GM04503 (cell line): Measurements from ENCODE around the gene MROH7.

Source experiments
- DNase-seq: peaks from one replicate; pipeline ENCODE4 v3.0.0-alpha.2; 2012; ENCODE audit warnings: low read depth

MROH7 gene

GRCh38 chr1:54698346-54698745, 56.8 kb downstream of the MROH7 start:
- no peak for DNase-seq

DNA sequence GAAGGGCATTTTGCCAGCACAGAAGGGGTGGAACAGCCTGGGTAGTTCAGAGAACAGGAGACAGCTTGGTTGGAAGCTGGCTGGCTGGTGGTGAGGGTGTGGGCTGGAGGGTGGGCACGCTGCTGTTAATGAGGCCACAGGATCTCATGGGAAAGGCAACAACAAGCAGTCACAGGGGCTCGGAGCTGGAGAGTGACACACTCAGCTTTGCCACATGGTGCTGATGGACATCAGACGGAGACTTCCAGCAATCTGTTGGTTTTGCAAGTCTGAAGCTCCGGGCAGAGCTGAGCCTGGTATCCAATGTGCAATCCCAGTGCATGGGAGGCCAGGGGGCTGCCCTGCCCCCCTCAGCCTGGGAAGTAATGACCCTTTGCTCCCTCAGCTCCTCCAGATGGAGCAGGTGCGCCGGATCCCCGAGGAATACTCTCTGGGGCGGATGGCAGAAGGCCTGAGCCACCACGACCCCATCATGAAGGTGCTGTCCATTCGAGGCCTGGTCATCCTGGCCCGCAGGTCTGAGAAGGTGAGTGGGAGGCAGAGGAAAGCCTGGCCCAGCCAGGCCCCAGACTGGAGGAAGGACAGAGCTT, 58.4 kb downstream of the MROH7 start:
- DNase-seq, result no peak

DNA sequence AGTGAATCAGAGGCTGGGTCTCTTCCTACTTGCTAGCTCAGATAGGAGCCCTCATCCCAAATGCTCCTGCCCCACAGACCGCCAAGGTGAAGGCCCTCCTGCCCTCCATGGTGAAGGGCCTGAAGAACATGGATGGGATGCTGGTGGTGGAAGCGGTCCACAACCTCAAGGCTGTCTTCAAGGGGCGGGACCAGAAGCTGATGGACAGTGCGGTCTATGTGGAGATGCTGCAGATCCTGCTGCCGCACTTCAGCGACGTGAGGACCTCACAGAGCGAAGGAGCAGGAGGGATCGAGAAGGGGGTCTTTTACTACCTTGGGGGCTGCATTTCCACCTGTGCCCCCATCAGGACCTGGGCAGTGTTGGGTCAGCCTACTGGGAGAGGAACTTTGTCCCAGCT, 59.5 kb downstream of the MROH7 start:
- DNase-seq, result no peak

GRCh38 chr1:54701996-54702395, 60.4 kb downstream of the MROH7 start:
- DNase-seq, result no peak

DNA sequence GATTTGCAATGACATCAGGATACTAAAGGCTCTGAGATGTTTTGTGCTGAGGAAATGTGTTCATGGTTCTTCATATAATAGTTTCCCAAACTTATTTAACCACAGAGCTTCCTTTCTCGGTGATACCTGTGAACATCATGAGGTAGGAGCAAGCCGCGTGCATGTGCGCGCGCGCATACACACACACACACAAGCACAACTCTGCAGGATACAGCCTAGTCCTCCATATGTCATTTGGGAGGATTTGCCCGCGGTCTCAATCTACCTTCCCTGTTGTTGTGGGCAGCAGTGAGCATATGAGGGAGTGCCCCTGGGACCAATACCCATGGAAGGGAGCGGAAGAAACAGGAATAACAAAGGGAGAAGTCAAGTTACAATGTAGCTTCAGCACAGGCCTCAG, 61.9 kb downstream of the MROH7 start:
- no peak for DNase-seq

DNA sequence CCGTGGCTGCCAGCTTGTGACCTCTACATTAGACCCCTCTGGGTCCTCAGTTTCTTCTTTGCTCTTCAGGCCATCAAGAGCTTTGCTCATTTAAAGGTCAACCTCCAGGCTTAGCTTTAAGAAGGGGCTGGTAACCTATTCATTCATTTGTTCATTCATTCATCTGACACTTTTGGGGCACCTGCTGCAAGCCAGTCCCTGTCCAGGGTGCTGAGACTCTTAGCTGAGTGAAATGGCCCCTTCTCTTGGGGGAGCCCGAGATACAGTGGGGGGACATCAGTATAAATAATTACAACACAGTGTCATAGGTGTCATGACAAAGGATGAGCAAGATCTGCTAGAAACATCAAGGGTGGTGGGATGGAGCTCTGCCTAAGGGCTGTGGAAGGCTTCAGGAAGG, 63.6 kb downstream of the MROH7 start:
- DNase-seq, result no peak

GRCh38 chr1:54706419-54706818, 64.8 kb downstream of the MROH7 start:
- no peak for DNase-seq

DNA sequence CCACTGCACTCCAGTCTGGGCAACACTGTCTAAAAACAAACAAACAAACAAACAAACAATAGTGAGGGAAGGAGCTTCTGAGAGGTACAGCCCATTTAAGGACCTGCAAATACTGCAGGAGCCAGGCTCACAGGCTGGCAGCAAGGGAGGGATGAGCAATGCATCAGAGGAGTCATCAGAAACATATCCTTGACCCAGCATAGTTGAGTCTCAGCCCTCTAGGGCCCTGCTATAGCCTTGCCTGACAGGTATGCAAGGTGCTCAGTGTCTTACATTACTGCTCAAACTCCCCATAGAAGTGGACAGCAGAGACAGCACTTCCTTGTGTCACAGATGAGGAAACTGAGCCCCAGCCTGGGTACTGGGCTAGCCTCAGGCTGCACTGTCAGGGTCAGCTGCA, 66.8 kb downstream of the MROH7 start:
- no peak for DNase-seq

- no peak for DNase-seq
Observed at GRCh38 chr1:54709547-54710292, 68.1 kb downstream of the MROH7 start.

DNA sequence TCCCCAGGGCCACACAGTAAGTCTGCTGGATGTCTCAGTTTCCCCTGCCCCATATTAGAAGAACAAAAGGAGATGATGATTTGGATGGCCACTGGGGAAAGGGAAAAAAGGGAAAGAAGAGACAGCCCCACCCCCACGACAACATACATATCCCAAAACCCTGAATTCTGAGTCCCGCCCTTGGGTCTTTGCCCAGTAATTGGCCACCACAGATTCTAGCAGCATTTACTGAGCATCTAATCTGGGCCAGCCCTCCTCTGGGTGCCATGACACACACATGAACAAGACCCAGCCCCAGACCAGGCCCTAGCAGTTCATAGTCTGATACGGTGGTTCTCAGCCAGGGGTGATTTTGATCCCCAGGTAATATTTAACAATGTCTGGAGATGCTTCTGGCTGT, 68.8 kb downstream of the MROH7 start:
- no peak for DNase-seq

GRCh38 chr1:54710841-54711240, 69.3 kb downstream of the MROH7 start:
- no peak for DNase-seq

DNA sequence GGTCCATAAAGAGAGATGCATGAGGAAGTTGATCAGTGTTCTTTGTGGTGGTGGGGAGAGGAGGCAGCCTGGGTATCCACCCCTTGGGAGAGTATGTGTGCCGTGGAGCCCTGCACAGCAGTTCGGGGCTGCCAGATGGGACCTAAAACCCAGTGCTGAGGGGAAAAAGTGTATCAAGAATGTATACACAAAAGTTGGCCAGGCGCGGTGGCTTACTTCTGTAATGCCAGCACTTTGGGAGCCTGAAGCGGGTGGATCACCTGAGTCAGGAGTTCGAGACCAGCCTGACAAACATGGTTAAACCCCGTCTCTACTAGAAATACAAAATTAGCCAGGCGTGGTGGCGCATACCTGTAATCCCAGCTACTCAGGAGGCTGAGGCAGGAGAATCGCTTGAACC, 70.0 kb downstream of the MROH7 start:
- no peak for DNase-seq

DNA sequence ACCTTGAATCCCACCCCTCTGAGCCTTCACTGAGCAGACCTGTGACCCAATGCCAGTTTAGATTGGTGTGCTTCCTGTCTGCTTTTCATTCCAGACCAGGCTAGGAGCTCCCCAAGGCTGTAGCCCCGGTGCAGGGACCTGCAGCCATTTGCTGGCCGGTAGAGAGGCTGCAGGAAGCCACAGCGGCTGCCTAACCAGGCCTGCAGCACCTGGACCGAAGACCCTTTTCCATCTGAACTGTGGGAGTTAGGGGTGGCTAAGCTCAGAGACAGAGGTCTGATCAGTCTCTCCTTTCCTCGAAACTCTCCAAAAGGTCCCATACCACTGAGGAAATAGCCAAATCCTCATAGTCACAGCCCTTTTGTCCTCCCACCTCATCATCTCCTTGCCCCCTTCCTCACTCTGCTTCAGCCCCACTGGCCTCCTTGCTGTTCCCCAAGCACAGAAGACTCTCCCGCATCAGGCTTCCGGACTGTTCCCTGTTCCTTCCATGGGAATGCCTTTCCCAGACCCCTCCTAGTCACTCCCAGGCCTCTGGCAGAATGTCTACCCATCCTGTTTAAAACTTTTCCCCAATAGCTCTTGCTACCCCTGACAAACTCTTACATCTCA, 73.4 kb downstream of the MROH7 start:
- no peak for DNase-seq

DNA sequence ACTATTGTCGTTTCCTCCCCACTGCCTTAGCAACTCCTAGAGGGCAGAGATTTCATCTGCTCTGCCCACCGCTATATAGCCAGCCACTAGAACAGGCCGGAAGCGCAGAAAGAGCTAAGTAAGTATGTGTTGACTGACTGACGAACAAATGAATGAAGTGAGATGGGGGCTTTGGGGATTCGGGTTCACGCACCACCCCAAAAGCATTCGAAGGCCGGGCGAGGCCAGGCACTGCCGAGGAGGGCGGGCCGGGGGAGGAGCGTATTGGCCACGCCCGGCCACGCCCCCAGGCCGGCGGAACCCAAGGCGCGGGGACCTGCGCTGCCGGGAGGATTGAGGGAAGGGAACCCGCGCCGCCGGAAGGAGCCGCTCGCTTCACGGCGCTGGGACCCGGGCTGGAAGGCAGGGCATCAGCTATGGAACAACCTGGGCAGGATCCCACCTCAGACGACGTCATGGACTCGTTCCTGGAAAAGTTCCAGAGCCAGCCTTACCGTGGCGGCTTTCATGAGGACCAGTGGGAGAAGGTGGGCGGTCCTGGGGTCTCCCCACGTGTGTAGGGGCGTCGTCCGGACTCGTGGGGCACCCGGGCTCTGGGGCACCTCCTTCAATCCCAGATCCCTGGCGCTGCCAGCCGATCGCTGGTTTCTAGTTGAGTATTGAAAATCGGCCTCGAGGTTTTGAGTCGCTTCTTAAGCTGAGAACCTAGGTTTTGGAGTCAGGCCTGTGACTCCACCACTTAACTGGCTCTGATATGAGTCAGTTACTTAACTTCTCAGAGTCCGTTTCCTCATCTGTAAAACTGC, 74.1 kb downstream of the MROH7 start, which contains the start of gene TTC4:
TTC4 (plus strand) TSS at position 369 of the 806 bp plus-strand sequence; CDS start at position 417, 48 bp downstream.
- peak; percentile 34 for DNase-seq

- DNase-seq, result peak; percentile 37
Observed at GRCh38 chr1:54716299-54717047, 74.9 kb downstream of the MROH7 start.

GRCh38 chr1:54721719-54722118, 80.1 kb downstream of the MROH7 start:
- DNase-seq, result no peak

GRCh38 chr1:54723985-54724384, 82.4 kb downstream of the MROH7 start:
- no peak for DNase-seq

DNA sequence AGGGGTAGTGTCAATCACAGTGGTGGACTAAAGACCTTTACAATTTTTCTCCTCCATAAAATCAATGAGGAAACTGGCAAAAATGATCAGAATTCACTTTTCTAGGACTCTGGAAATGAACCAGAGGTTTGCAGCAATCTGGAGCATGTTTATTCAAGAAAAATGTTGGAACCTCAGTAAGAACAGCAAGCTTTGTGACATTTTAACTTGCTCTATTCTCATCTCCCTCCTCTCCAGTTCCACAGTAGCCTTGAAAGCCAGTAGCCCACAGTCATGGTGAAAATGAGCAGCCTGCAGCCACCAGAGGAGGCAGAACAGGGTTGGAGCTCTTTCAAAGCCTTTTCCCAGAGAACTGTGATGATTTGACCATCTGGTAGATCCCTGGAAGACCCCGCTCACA, 83.2 kb downstream of the MROH7 start:
- DNase-seq, result no peak

GRCh38 chr1:54728027-54728426, 86.4 kb downstream of the MROH7 start:
- DNase-seq, result no peak

GRCh38 chr1:54736685-54737084, 95.1 kb downstream of the MROH7 start:
- DNase-seq, result no peak

- no peak for DNase-seq
Observed at GRCh38 chr1:54738244-54738643, 96.7 kb downstream of the MROH7 start.

DNA sequence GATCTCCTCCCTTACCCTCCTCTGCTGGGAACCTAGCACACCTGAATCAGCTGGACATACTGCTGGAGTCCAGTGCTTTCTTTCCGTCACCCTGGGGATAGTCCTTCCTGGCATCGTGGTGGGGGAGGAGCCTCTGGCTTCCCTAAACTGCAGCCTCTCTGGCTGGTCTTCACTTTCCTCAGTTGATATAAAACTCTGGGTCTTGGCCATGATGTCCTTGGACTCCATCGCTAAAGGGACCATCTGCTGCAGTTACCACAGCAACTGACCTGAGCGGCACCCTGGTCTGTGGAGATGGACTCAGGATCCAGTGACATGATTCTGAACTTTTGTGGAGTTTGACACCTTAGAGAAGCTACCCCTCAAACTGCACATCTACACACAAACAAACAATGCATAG, 99.9 kb downstream of the MROH7 start:
- DNase-seq, result no peak
